Activated CD8-positive, alpha-beta T cell treated with anti-CD3 and anti-CD28 coated beads for 36 hours (primary cell): ENCODE results near the gene PIGB. TPM values are rescaled to one million over a fixed set of nuclear protein-coding genes. Genes with fewer than 3 reads are reported as not detected.

Experiments
- ATAC-seq: fragments of 200-7000 bp; cut with Tn5 transposase; one replicate; pipeline ENCODE4 v1.10.0; 2021; ENCODE audit warnings: mild to moderate bottlenecking, moderate library complexity
- CTCF ChIA-PET: fragments of 350-600 bp; sonication (Branson Sonifier 250); formaldehyde crosslinking; loops from one replicate; lab custom pipeline; 2021; ENCODE audit warnings: antibody characterized with exemption; lab: Charles Lee
- POLR2A ChIA-PET: fragments of 350-600 bp; sonication (Branson Sonifier 250); formaldehyde crosslinking; loops from one replicate; lab custom pipeline; 2021; ENCODE audit warnings: antibody characterized with exemption; lab: Charles Lee
- DNase-seq: peaks from one replicate; pipeline ENCODE4 v3.0.0-alpha.2; 2020
- H3K27ac Mint-ChIP-seq: one replicate; pipeline ENCODE4 v1.8.0; 2021; ENCODE audit warnings: mild to moderate bottlenecking, mixed read lengths
- H3K27me3 Mint-ChIP-seq: one replicate; pipeline ENCODE4 v1.8.0; 2021; ENCODE audit warnings: mixed read lengths
- H3K36me3 Mint-ChIP-seq: one replicate; pipeline ENCODE4 v1.8.0; 2021; ENCODE audit warnings: low read depth, mixed read lengths
- H3K4me1 Mint-ChIP-seq: one replicate; pipeline ENCODE4 v1.8.0; 2021; ENCODE audit warnings: low read depth, mixed read lengths
- H3K4me3 Mint-ChIP-seq: one replicate; pipeline ENCODE4 v1.8.0; 2021; ENCODE audit warnings: mild to moderate bottlenecking, moderate library complexity, mixed read lengths
- H3K9me3 Mint-ChIP-seq: one replicate; pipeline ENCODE4 v1.8.0; 2021; ENCODE audit warnings: mixed read lengths
- CTCF ChIP-seq: fragments of 200-600 bp; IDR thresholded peaks from one replicate; pipeline ENCODE4 v1.8.0; 2022; ENCODE audit warnings: antibody characterized with exemption, mild to moderate bottlenecking
- intact Hi-C: fragments of 100-400 bp; cut with micrococcal nuclease; formaldehyde crosslinking; loops from one replicate; pipeline ENCODE4 v1.10.0; 2022
- total RNA-seq, 2 experiments: library from RNA; stranded (reverse); gene quantifications; one replicate each; pipeline ENCODE4 v1.2.3, GENCODE V29; 2021

PIGB gene
- total RNA-seq, 2 experiments from 2014 or later, result 14.0 to 17.5 TPM

GRCh38 chr15:55343168-55343567 lies 24.1 kb downstream of the PIGB start:
- peaks cover 25% of the 10 kb centered on the region for H3K36me3 Mint-ChIP-seq
- no peaks in the 10 kb centered on the region for H3K9me3 Mint-ChIP-seq
- ChIA-PET POLR2A (no interaction called here), CTCF (no interaction called here)
- intact Hi-C loops, result no loop called here
- DNase-seq (no peak), ATAC-seq (no peak)
- no peak for TF ChIP-seq CTCF
- H3K27ac Mint-ChIP-seq, result no peak overlapping the region
- H3K4me3 Mint-ChIP-seq, result no peak overlapping the region
- H3K4me1 Mint-ChIP-seq, result no peaks in the 10 kb centered on the region
- no peaks in the 10 kb centered on the region for H3K27me3 Mint-ChIP-seq

GRCh38 chr15:55344206-55344605 lies 25.2 kb downstream of the PIGB start:
- H3K9me3 Mint-ChIP-seq, result no peaks in the 10 kb centered on the region
- H3K36me3 Mint-ChIP-seq, result peaks cover 28% of the 10 kb centered on the region
- intact Hi-C loops, result no loop called here
- H3K4me3 Mint-ChIP-seq, result no peak overlapping the region
- no peaks in the 10 kb centered on the region for H3K27me3 Mint-ChIP-seq
- ATAC-seq, result no peak
- ChIA-PET POLR2A (no interaction called here), CTCF (interaction anchor here (0.8 kb wide), 1 partner anchor 90 kb away, joined by 3 read pairs; no protein-coding TSS in a partner anchor)
- H3K27ac Mint-ChIP-seq, result no peak overlapping the region
- DNase-seq, result no peak
- H3K4me1 Mint-ChIP-seq, result no peaks in the 10 kb centered on the region
- no peak for TF ChIP-seq CTCF

- ChIA-PET POLR2A (no interaction called here), CTCF (no interaction called here)
- H3K4me1 Mint-ChIP-seq, result no peaks in the 10 kb centered on the region
- H3K27me3 Mint-ChIP-seq, result no peaks in the 10 kb centered on the region
- DNase-seq, result no peak
- no peak for TF ChIP-seq CTCF
- no peak for ATAC-seq
- intact Hi-C loops, result no loop called here
- H3K27ac Mint-ChIP-seq, result no peak overlapping the region
- no peaks in the 10 kb centered on the region for H3K9me3 Mint-ChIP-seq
- peaks cover 26% of the 10 kb centered on the region for H3K36me3 Mint-ChIP-seq
- no peak overlapping the region for H3K4me3 Mint-ChIP-seq
Observed at GRCh38 chr15:55348281-55348778, 29.3 kb downstream of the PIGB start.

- Mint-ChIP-seq H3K4me1 (no peaks in the 10 kb centered on the region), H3K27me3 (no peaks in the 10 kb centered on the region), H3K27ac (no peak overlapping the region), H3K36me3 (peaks cover 19% of the 10 kb centered on the region), H3K4me3 (no peak overlapping the region), H3K9me3 (no peaks in the 10 kb centered on the region)
- no peak for TF ChIP-seq CTCF
- ATAC-seq, result no peak
- no peak for DNase-seq
- POLR2A ChIA-PET, result no interaction called here
- intact Hi-C loops, result no loop called here
- CTCF ChIA-PET, result no interaction called here
Observed at GRCh38 chr15:55349282-55349681, 30.3 kb downstream of the PIGB start.

- Mint-ChIP-seq H3K27me3 (no peaks in the 10 kb centered on the region), H3K4me3 (no peak overlapping the region), H3K4me1 (no peaks in the 10 kb centered on the region), H3K36me3 (peaks cover 19% of the 10 kb centered on the region), H3K9me3 (no peaks in the 10 kb centered on the region), H3K27ac (no peak overlapping the region)
- ChIA-PET CTCF (no interaction called here), POLR2A (no interaction called here)
- no peak for TF ChIP-seq CTCF
- DNase-seq, result no peak
- intact Hi-C loops, result no loop called here
- no peak for ATAC-seq
Observed at GRCh38 chr15:55353025-55353424, 34.0 kb downstream of the PIGB start.
